GM12873 (cell line): ENCODE measurements around the gene AMN.

ENCODE experiments used
- CTCF ChIP-seq: IDR thresholded peaks from 2 replicates; pipeline ENCODE4 v1.5.1; 2012; ENCODE audit warnings: low read depth, mild to moderate bottlenecking, moderate library complexity, low read length, control low read depth; ENCODE audit not compliant: insufficient read depth; ENCODE audit errors: missing control alignments

The AMN gene

GRCh38 chr14:102944448-102945330 lies 22.2 kb downstream of the AMN start:
- TF ChIP-seq CTCF, result no peak

GRCh38 chr14:102945346-102946130 lies 23.1 kb downstream of the AMN start:
- no peak for TF ChIP-seq CTCF

- TF ChIP-seq CTCF, result no peak
Observed at GRCh38 chr14:102947321-102948103, 25.0 kb downstream of the AMN start.

GRCh38 chr14:102948698-102949061 lies 26.2 kb downstream of the AMN start:
- no peak for TF ChIP-seq CTCF

- no peak for TF ChIP-seq CTCF
Observed at GRCh38 chr14:102949062-102949800, 26.8 kb downstream of the AMN start.

- no peak for TF ChIP-seq CTCF
Observed at GRCh38 chr14:102949801-102950451, 27.5 kb downstream of the AMN start.
